Transverse colon (tissue), 4 donors: ENCODE results near the gene DNAJC8. TPM values are rescaled to one million over a fixed set of nuclear protein-coding genes. Genes with fewer than 3 reads are reported as not detected.

ENCODE experiments used
- DNase-seq: peaks from one replicate; pipeline ENCODE4 v3.0.0-alpha.2; 2019
- H3K27ac ChIP-seq, 4 donors: fragments of 200-600 bp; sonication (generic); 2 replicates each; pipeline ENCODE4 v1.5.1; 2016 to 2018; ENCODE audit warnings: inconsistent platforms in 4 of 4
- H3K27me3 ChIP-seq: fragments of 200-600 bp; sonication (generic); 2 replicates; pipeline ENCODE4 v1.5.1; 2017; ENCODE audit warnings: inconsistent platforms
- H3K36me3 ChIP-seq, 4 donors: fragments of 200-600 bp; sonication (generic); 2 replicates each; pipeline ENCODE4 v1.5.1; 2017 to 2019; ENCODE audit warnings: inconsistent platforms in 4 of 4
- H3K4me1 ChIP-seq, 4 donors: fragments of 200-600 bp; sonication (generic); 2 replicates each; pipeline ENCODE4 v1.5.1; 2017 to 2020; ENCODE audit warnings: inconsistent platforms in 4 of 4
- H3K4me3 ChIP-seq, 4 donors: fragments of 200-600 bp; sonication (generic); 1 replicate in 1 of 4; 2 replicates in 3 of 4; pipeline versions ENCODE4 v1.5.1 to v1.6.1; 2017 to 2019; ENCODE audit warnings: inconsistent platforms in 4 of 4
- H3K9me3 ChIP-seq, 2 donors: fragments of 200-600 bp; sonication (generic); 2 replicates each; pipeline ENCODE4 v1.5.1; 2017 to 2019; ENCODE audit warnings: inconsistent platforms in 2 of 2
- EP300 ChIP-seq: sonication (generic); formaldehyde crosslinking; IDR thresholded peaks from one replicate; pipeline ENCODE4 v1.6.1; 2017; ENCODE audit warnings: antibody characterized with exemption, low read depth
- POLR2A ChIP-seq: fragments of 450-650 bp; IDR thresholded peaks from one replicate; pipeline ENCODE4 v1.6.1; 2016; ENCODE audit warnings: antibody characterized with exemption, mild to moderate bottlenecking, moderate library complexity
- POLR2AphosphoS5 ChIP-seq, 3 donors: sonication (generic); formaldehyde crosslinking; IDR thresholded peaks; one replicate each; pipeline ENCODE4 v1.6.1; 2016; ENCODE audit warnings: antibody characterized with exemption in 3 of 3
- WGBS, 2 donors: methylation state at CpG; one replicate each; pipeline ENCODE4 v1.1.5; 2018; ENCODE audit warnings: low coverage in 1 of 2; 5-methylcytosine and 5-hydroxymethylcytosine counted together
- in situ Hi-C, 4 donors: fragments of 200-750 bp; cut with MboI; loops; one replicate each; pipeline versions ENCODE4 v1.15.0 to v1.15.1; 2017; ENCODE audit warnings: low sequenced_read_pairs in 3 of 4, low pct_ligation_motif_present in 1 of 4, low pct_unique_long_range_greater_than_20kb in 1 of 4
- intact Hi-C: fragments of 100-400 bp; cut with DNase I; formaldehyde crosslinking; loops from one replicate; pipeline ENCODE4 v1.15.1; 2023; ENCODE audit warnings: low total_unique reads
- total RNA-seq, 4 donors: library from RNA; depleted of rRNA; stranded (reverse); fragments of >200 nt; gene quantifications; one replicate each; pipeline ENCODE4 v1.1.0, GENCODE V29; 2016
- TF ChIP-seq, protein P1 (sequence below), 5 experiments: fragments of 200-600 bp in 3 of 5; fragments of 450-650 bp in 2 of 5; sonication (generic) in 3 of 5; IDR thresholded peaks; 1 replicate in 2 of 5; 2 replicates in 3 of 5; pipeline ENCODE4 v1.5.1; 2016 to 2017; ENCODE audit warnings: antibody characterized with exemption in 5 of 5, inconsistent platforms in 3 of 5, mild to moderate bottlenecking in 2 of 5, moderate library complexity in 1 of 5

DNAJC8 gene
- total RNA-seq, 4 donors from 2014 or later, result 33.3 to 68.7 (median 46.8) TPM

GRCh38 chr1:28159680-28160079, 73.1 kb downstream of the DNAJC8 start:
- WGBS, 2 donors, result 85 to 88% methylated on average over 7 of the region's 7 CpGs
- H3K27me3 ChIP-seq, result no peaks in the 10 kb centered on the region
- no peak for DNase-seq
- in situ Hi-C loops (no loop called here), intact Hi-C loops (no loop called here)
- no peak for TF ChIP-seq POLR2A
- no peak for TF ChIP-seq EP300
- TF ChIP-seq, protein P1, sequence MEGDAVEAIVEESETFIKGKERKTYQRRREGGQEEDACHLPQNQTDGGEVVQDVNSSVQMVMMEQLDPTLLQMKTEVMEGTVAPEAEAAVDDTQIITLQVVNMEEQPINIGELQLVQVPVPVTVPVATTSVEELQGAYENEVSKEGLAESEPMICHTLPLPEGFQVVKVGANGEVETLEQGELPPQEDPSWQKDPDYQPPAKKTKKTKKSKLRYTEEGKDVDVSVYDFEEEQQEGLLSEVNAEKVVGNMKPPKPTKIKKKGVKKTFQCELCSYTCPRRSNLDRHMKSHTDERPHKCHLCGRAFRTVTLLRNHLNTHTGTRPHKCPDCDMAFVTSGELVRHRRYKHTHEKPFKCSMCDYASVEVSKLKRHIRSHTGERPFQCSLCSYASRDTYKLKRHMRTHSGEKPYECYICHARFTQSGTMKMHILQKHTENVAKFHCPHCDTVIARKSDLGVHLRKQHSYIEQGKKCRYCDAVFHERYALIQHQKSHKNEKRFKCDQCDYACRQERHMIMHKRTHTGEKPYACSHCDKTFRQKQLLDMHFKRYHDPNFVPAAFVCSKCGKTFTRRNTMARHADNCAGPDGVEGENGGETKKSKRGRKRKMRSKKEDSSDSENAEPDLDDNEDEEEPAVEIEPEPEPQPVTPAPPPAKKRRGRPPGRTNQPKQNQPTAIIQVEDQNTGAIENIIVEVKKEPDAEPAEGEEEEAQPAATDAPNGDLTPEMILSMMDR (IDR thresholded peaks at IDR 0.05), result no peak
- TF ChIP-seq POLR2AphosphoS5 (IDR thresholded peaks at IDR 0.05), result no peak
- peak overlapping the region; percentile 54 to 75 (median 58) for H3K27ac ChIP-seq
- H3K9me3 ChIP-seq, result no peaks in the 10 kb centered on the region
- no peak overlapping the region for H3K4me3 ChIP-seq
- H3K4me1 ChIP-seq, result peaks cover 4 to 31% (median 10%) of the 10 kb centered on the region in 4 donors
- no peaks in the 10 kb centered on the region for H3K36me3 ChIP-seq

- intact Hi-C loops, result no loop called here
- TF ChIP-seq POLR2A, result no peak
- TF ChIP-seq POLR2AphosphoS5 (IDR thresholded peaks at IDR 0.05), result no peak
- TF ChIP-seq EP300, result no peak
- TF ChIP-seq, protein P1 (IDR thresholded peaks at IDR 0.05), result no peak
- Histone ChIP-seq H3K27ac (peak overlapping the region in 3 of 4 donors; percentile 54 to 75 (median 55)), H3K9me3 (no peaks in the 10 kb centered on the region), H3K36me3 (no peaks in the 10 kb centered on the region), H3K27me3 (no peaks in the 10 kb centered on the region), H3K4me1 (peaks cover 4 to 29% (median 10%) of the 10 kb centered on the region in 4 donors), H3K4me3 (no peak overlapping the region)
- WGBS, 2 donors, result 91% methylated on average over 4 of the region's 4 CpGs; no CpG with 5 or more reads in 1 of the 2 donors
- in situ Hi-C loops, result no loop called here
- no peak for DNase-seq
Measured at GRCh38 chr1:28159243-28159642, 73.6 kb downstream of the DNAJC8 start.

- intact Hi-C loops, result no loop called here
Measured at GRCh38 chr1:28157894-28158293, 74.9 kb downstream of the DNAJC8 start.

DNA sequence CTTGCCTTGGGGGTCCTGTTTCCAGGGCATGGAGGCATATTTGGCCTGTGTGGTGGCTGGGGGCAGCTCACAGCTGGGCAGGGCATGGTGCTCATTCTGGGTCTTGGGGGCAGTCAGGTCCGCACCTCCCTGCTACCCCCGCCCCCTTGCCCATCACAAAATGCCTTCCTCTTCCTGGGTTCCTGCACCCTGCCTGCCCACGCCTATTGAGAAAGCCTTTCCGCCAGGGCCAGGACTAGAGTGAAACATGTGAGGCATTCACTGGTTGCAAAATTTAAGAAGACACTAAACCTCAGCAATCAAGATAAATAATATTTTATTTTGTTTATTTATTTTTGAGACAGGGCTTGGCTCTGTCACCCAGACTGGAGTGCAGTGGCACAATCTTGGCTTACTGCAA, 76.0 kb downstream of the DNAJC8 start:
- intact Hi-C loops (no loop called here), in situ Hi-C loops (no loop called here)
- TF ChIP-seq POLR2AphosphoS5 (IDR thresholded peaks at IDR 0.05) (no peak), EP300 (no peak)
- 83% methylated on average over 4 of the region's 4 CpGs; no CpG with 5 or more reads in 1 of the 2 donors for WGBS, 2 donors
- Histone ChIP-seq H3K9me3 (no peaks in the 10 kb centered on the region), H3K27ac (peak overlapping the region in 2 of 4 donors; percentile 32 to 33), H3K36me3 (no peaks in the 10 kb centered on the region), H3K4me3 (no peak overlapping the region), H3K4me1 (peaks cover 4 to 16% (median 8%) of the 10 kb centered on the region in 4 donors), H3K27me3 (no peaks in the 10 kb centered on the region)
- DNase-seq, result no peak

More at GRCh38 chr1:28157894-28158293, 74.9 kb downstream of the DNAJC8 start:
- DNase-seq, result no peak
- TF ChIP-seq EP300 (no peak), POLR2AphosphoS5 (IDR thresholded peaks at IDR 0.05) (no peak)
- TF ChIP-seq, protein P1 (IDR thresholded peaks at IDR 0.05), result no peak
- in situ Hi-C loops, result no loop called here
- no peaks in the 10 kb centered on the region for H3K9me3 ChIP-seq
- WGBS, 2 donors, result 81 to 89% methylated on average over 6 to 8 of the region's 8 CpGs
- H3K4me1 ChIP-seq, result peaks cover 4 to 16% (median 8%) of the 10 kb centered on the region in 4 donors
- no peaks in the 10 kb centered on the region for H3K27me3 ChIP-seq
- H3K36me3 ChIP-seq, result no peaks in the 10 kb centered on the region
- H3K27ac ChIP-seq, result no peak overlapping the region
- no peak overlapping the region for H3K4me3 ChIP-seq

DNA sequence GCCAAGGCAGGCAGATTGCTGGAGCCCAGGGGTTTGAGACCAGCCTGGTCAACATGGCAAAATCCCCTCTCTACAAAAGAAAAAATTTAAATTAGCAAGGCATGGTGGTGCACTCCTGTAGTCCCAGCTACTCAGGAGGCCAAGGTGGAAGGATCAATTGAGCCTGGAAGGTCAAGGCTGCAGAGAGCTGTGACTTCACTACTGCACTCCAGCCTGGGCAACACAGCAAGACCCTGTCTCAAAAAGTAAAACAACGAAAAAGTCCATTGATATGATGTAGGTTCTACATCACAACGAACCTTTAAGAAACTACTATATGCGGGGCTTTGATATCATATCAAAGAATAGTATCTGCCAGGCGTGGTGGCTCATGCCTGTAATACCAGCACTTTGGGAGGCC, 77.2 kb downstream of the DNAJC8 start:
- Histone ChIP-seq H3K27ac (no peak overlapping the region), H3K9me3 (no peaks in the 10 kb centered on the region), H3K4me1 (peaks cover under 1 to 5% (median 3%) of the 10 kb centered on the region in 4 donors), H3K27me3 (no peaks in the 10 kb centered on the region), H3K4me3 (no peak overlapping the region), H3K36me3 (no peaks in the 10 kb centered on the region)
- intact Hi-C loops (no loop called here), in situ Hi-C loops (no loop called here)
- no peak for TF ChIP-seq POLR2A
- TF ChIP-seq POLR2AphosphoS5 (IDR thresholded peaks at IDR 0.05), result no peak
- no peak for TF ChIP-seq EP300
- TF ChIP-seq, protein P1 (IDR thresholded peaks at IDR 0.05), result no peak
- no peak for DNase-seq
- WGBS, 2 donors, result 87 to 100% methylated on average over 1 to 4 of the region's 4 CpGs
